HEK293 (cell line): ENCODE results near the gene PPP1R27.

Experiments
- CTCF ChIA-PET: fragments of 350-600 bp; formaldehyde crosslinking; extraction: SDS; loops from one replicate; lab custom pipeline; 2021; ENCODE audit warnings: antibody characterized with exemption; lab: Yijun Ruan, JAX
- POLR2A ChIA-PET: fragments of 300-600 bp; formaldehyde crosslinking; extraction: SDS; loops from one replicate; lab custom pipeline; 2020; ENCODE audit warnings: antibody characterized with exemption, inconsistent platforms; lab: Yijun Ruan, JAX
- H3K27ac ChIP-seq: fragments of 200-500 bp; sonication (Bioruptor generic); 2 replicates; pipeline ENCODE4 v1.5.1; 2014; ENCODE audit warnings: low read depth, low read length, control low read depth, inconsistent platforms; ENCODE audit errors: extremely low read depth
- H3K36me3 ChIP-seq, 2 experiments: fragments of 200-500 bp in 1 of 2; sonication (Bioruptor generic) in 1 of 2; 1 replicate in 1 of 2; 2 replicates in 1 of 2; pipeline ENCODE4 v1.5.1; 2014 to 2017; ENCODE audit warnings: inconsistent platforms in 2 of 2, low read length in 2 of 2; ENCODE audit not compliant: control insufficient read depth in 2 of 2, insufficient read depth in 1 of 2
- H3K4me1 ChIP-seq: fragments of 200-500 bp; sonication (Bioruptor generic); 2 replicates; pipeline ENCODE4 v1.5.1; 2014; ENCODE audit warnings: mild to moderate bottlenecking, low read length, inconsistent platforms; ENCODE audit not compliant: control insufficient read depth, insufficient read depth
- H3K4me3 ChIP-seq: 2 replicates; pipeline ENCODE4 v1.5.1; 2011; ENCODE audit warnings: low read depth, mild to moderate bottlenecking, control low read depth, low read length, moderate library complexity
- H3K9me3 ChIP-seq: fragments of 200-500 bp; sonication (Bioruptor generic); 2 replicates; pipeline ENCODE4 v1.5.1; 2014; ENCODE audit warnings: low read depth, low read length, inconsistent platforms; ENCODE audit not compliant: control insufficient read depth, insufficient read depth
- ATF2 ChIP-seq: fragments of 450-650 bp; formaldehyde crosslinking; IDR thresholded peaks from 2 replicates; pipeline ENCODE4 v1.5.1; 2016; ENCODE audit warnings: missing biosample characterization, missing genetic modification characterization, low read depth
- GLIS1 ChIP-seq: fragments of 450-650 bp; formaldehyde crosslinking; IDR thresholded peaks from 2 replicates; pipeline ENCODE4 v1.5.1; 2016; ENCODE audit warnings: missing biosample characterization, missing genetic modification characterization
- GLIS2 ChIP-seq: fragments of 450-650 bp; formaldehyde crosslinking; IDR thresholded peaks from 2 replicates; pipeline ENCODE4 v1.5.1; 2016; ENCODE audit warnings: missing biosample characterization, missing genetic modification characterization
- KLF1 ChIP-seq: fragments of 450-650 bp; formaldehyde crosslinking; IDR thresholded peaks from 2 replicates; pipeline ENCODE4 v1.5.1; 2016; ENCODE audit warnings: missing biosample characterization, missing genetic modification characterization
- KLF10 ChIP-seq: fragments of 450-650 bp; IDR thresholded peaks from 2 replicates; pipeline ENCODE4 v1.5.1; 2018; ENCODE audit warnings: missing biosample characterization, mild to moderate bottlenecking, missing genetic modification characterization
- PATZ1 ChIP-seq: fragments of 450-650 bp; formaldehyde crosslinking; IDR thresholded peaks from 2 replicates; pipeline ENCODE4 v1.5.1; 2016; ENCODE audit warnings: missing biosample characterization, missing genetic modification characterization
- PRDM10 ChIP-seq: fragments of 450-650 bp; formaldehyde crosslinking; IDR thresholded peaks from 2 replicates; pipeline ENCODE4 v1.5.1; 2016; ENCODE audit warnings: missing biosample characterization, missing genetic modification characterization
- REPIN1 ChIP-seq: fragments of 450-650 bp; formaldehyde crosslinking; IDR thresholded peaks from 2 replicates; pipeline ENCODE4 v1.5.1; 2017; ENCODE audit warnings: missing biosample characterization, missing genetic modification characterization, low read depth
- SP2 ChIP-seq: fragments of 450-650 bp; formaldehyde crosslinking; IDR thresholded peaks from 2 replicates; pipeline ENCODE4 v1.5.1; 2016; ENCODE audit warnings: missing biosample characterization, missing genetic modification characterization
- ZBTB10 ChIP-seq: fragments of 450-650 bp; formaldehyde crosslinking; IDR thresholded peaks from 2 replicates; pipeline ENCODE4 v1.5.1; 2016; ENCODE audit warnings: missing biosample characterization, missing genetic modification characterization
- ZBTB26 ChIP-seq: fragments of 450-650 bp; formaldehyde crosslinking; optimal IDR thresholded peaks from 2 replicates; pipeline ENCODE3; 2016; ENCODE audit warnings: missing biosample characterization, mild to moderate bottlenecking, missing genetic modification characterization
- ZBTB7A ChIP-seq: fragments of 450-650 bp; formaldehyde crosslinking; IDR thresholded peaks from 2 replicates; pipeline ENCODE4 v1.5.1; 2016; ENCODE audit warnings: low read depth, missing biosample characterization, missing genetic modification characterization
- ZBTB8A ChIP-seq: fragments of 450-650 bp; formaldehyde crosslinking; IDR thresholded peaks from 2 replicates; pipeline ENCODE4 v1.5.1; 2016; ENCODE audit warnings: missing biosample characterization, missing genetic modification characterization
- ZFHX2 ChIP-seq: fragments of 450-650 bp; formaldehyde crosslinking; conservative IDR thresholded peaks from 2 replicates; pipeline ENCODE4 v1.5.1; 2016; ENCODE audit warnings: missing biosample characterization, missing genetic modification characterization
- ZFP69B ChIP-seq: fragments of 450-650 bp; formaldehyde crosslinking; IDR thresholded peaks from 2 replicates; pipeline ENCODE4 v1.5.1; 2016; ENCODE audit warnings: missing biosample characterization, missing genetic modification characterization
- ZIC2 ChIP-seq: fragments of 450-650 bp; formaldehyde crosslinking; IDR thresholded peaks from 2 replicates; pipeline ENCODE4 v1.5.1; 2016; ENCODE audit warnings: missing biosample characterization, missing genetic modification characterization
- ZNF174 ChIP-seq: fragments of 450-650 bp; formaldehyde crosslinking; IDR thresholded peaks from 2 replicates; pipeline ENCODE4 v1.5.0; 2017; ENCODE audit warnings: missing biosample characterization, mild to moderate bottlenecking, missing genetic modification characterization
- ZNF335 ChIP-seq: fragments of 450-650 bp; formaldehyde crosslinking; conservative IDR thresholded peaks from 2 replicates; pipeline ENCODE4 v1.5.1; 2016; ENCODE audit warnings: missing biosample characterization, missing genetic modification characterization
- ZNF548 ChIP-seq: fragments of 450-650 bp; formaldehyde crosslinking; IDR thresholded peaks from 2 replicates; pipeline ENCODE4 v1.5.1; 2016; ENCODE audit warnings: missing biosample characterization, missing genetic modification characterization
- ZNF600 ChIP-seq: fragments of 450-650 bp; formaldehyde crosslinking; IDR thresholded peaks from 2 replicates; pipeline ENCODE4 v1.5.1; 2016; ENCODE audit warnings: missing biosample characterization, missing genetic modification characterization
- ZNF692 ChIP-seq: fragments of 450-650 bp; formaldehyde crosslinking; IDR thresholded peaks from 2 replicates; pipeline ENCODE4 v1.5.1; 2016; ENCODE audit warnings: missing biosample characterization, missing genetic modification characterization
- ZSCAN30 ChIP-seq: fragments of 450-650 bp; IDR thresholded peaks from 2 replicates; pipeline ENCODE4 v1.5.1; 2018; ENCODE audit warnings: missing biosample characterization, mild to moderate bottlenecking, missing genetic modification characterization, moderate library complexity

The PPP1R27 gene

GRCh38 chr17:81804559-81805399 lies 30.1 kb downstream of the PPP1R27 start:
- ChIA-PET POLR2A (interaction anchor here (0.6 to 1.6 kb wide), 4 partner anchors 16 to 56 kb away, joined by 3 to 6 read pairs (median 4); partner anchors contain the start of gene MCRIP1), CTCF (interaction anchor here (0.5 to 0.6 kb wide), 3 partner anchors 32 to 566 kb away, joined by 3 to 4 read pairs (median 3); partner anchors contain the start of genes NDUFAF8 and TEPSIN)
- no peak overlapping the region for H3K27ac ChIP-seq
- no peaks in the 10 kb centered on the region for H3K9me3 ChIP-seq
- H3K36me3 ChIP-seq, result no peaks in the 10 kb centered on the region
- H3K4me3 ChIP-seq, result no peak overlapping the region
- H3K4me1 ChIP-seq, result peaks cover 2% of the 10 kb centered on the region; the same call in 1 of the 2 replicates
- TF ChIP-seq ZNF600 (tag by site-specific recombination) (peak; percentile 58), ZFHX2 (peak; percentile 38; the same call in 1 of the 2 replicates), GLIS2 (tag by site-specific recombination) (peak; percentile 75), GLIS1 (tag by site-specific recombination) (peak; percentile 92), ZBTB8A (tag by site-specific recombination) (peak; percentile 45), ZIC2 (tag by site-specific recombination) (peak; percentile 25; the same call in 1 of the 2 replicates), ZBTB10 (peak; percentile 67; the same call in 1 of the 2 replicates), PATZ1 (tag by site-specific recombination) (peak; percentile 64; the same call in 1 of the 2 replicates), ZNF548 (tag by site-specific recombination) (no peak), KLF10 (tag by site-specific recombination) (no peak), ZNF335 (tag by site-specific recombination) (no peak; the same call in 1 of the 2 replicates), ZBTB26 (tag by site-specific recombination) (peak; percentile 17), KLF1 (tag by site-specific recombination) (no peak), ATF2 (tag by site-specific recombination) (no peak), SP2 (tag by site-specific recombination) (peak; percentile 31; the same call in 1 of the 2 replicates), ZSCAN30 (tag by site-specific recombination) (no peak), ZNF174 (tag by site-specific recombination) (no peak), ZFP69B (no peak), REPIN1 (tag by site-specific recombination) (no peak), ZBTB7A (peak; percentile 23; the same call in 1 of the 2 replicates), PRDM10 (tag by site-specific recombination) (0 out of 2 replicates have a peak, but pooled peaks have one; percentile 8), ZNF692 (tag by site-specific recombination) (no peak)
